HG03139 (cell line): Measurements from ENCODE around the gene GNG4.
"Not testable (repeated sequence)": the region's sequence is repeated elsewhere in the genome, so short reads cannot be mapped to it uniquely, and the experiment has no call there.

Source experiments
- ATAC-seq: cut with Tn5 transposase; IDR thresholded peaks from one replicate; pipeline ENCODE4 v1.9.1; 2021; ENCODE audit not compliant: unreplicated experiment

The GNG4 gene

DNA sequence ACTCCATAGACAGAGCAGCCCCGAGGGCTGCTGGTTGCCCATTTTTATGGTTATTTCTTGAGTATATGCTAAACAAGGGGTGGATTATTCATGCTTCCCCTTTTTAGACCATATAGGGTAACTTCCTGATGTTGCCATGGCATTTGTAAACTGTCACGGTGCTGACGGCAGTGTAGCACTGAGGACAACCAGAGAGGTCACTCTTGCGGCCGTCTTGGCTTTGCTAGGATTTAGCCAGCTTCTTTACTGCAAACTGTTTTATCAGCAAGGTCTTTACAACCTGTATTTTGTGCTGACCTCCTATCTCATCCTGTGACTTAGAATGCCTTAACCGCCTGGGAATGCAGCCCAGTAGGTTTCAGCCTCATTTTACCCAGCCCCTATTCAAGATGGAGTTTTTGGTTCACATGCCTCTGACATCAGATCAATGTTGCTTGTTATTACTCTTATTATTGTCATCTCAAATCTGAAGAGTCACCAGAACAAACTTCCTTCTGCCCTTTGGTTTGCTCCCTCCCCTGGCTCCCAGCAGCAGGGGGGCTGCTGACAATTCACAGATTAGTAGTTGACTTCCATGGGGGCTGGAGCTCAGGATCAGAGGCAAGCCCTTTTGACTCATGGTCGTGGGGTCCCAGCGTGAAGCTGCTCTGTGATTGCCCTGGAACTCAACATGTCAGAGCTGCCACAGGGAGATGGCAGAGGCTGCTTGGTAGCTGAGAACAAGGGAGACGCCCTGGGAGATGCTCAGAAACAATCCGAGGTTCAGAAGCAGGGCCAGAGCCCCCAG, 103.0 kb downstream of the GNG4 start:
- not testable (repeated sequence) for ATAC-seq

DNA sequence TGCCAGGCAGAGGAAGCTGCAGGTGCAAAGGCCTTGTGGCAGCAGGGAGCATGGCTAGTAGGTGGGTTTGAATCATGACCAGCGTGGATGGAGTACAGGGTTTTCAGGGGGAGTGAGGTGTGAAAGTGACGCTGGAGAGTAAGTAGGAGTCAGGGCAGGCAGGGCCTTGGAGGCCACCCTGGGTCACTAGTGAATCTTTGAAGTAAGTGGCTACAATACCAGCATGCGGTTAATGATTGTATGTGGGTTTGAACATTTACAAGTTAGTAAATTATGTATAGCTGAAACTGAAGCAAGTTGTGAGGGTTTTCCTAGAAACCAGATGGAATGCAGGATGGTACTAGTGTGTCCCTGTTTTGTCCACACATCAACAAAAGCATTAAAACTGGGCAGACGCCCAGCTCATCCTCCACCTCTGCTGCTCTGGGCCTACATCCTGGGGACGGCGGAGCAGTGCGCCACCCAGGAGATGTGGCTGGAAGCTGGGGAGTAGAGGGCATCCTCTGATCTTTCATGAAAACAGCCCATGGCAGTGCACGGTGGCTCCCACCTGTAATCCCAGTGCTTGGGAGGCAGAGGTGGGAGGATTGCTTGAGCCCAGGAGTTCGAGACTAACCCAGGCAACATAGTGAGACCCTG, 104.2 kb downstream of the GNG4 start:
- ATAC-seq: no peak

DNA sequence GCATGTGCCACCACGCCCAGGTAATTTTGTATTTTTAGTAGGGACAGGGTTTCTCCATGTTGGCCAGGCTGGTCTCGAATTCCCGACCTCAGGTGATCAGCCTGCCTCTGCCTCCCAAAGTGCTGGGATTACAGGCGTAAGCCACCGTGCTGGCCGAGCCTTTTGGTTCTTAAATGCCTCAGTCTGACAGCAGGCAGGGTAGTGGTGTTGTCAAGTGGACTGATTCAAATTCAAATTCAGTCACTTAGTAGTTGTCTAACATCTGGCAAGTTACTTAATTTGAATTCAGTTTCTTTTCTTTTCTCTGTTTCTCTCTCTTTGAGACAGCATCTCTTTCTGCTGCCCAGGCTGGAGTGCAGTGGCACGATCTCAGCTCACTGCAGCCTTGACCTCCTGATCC, 106.7 kb downstream of the GNG4 start:
- not testable (repeated sequence) for ATAC-seq

DNA sequence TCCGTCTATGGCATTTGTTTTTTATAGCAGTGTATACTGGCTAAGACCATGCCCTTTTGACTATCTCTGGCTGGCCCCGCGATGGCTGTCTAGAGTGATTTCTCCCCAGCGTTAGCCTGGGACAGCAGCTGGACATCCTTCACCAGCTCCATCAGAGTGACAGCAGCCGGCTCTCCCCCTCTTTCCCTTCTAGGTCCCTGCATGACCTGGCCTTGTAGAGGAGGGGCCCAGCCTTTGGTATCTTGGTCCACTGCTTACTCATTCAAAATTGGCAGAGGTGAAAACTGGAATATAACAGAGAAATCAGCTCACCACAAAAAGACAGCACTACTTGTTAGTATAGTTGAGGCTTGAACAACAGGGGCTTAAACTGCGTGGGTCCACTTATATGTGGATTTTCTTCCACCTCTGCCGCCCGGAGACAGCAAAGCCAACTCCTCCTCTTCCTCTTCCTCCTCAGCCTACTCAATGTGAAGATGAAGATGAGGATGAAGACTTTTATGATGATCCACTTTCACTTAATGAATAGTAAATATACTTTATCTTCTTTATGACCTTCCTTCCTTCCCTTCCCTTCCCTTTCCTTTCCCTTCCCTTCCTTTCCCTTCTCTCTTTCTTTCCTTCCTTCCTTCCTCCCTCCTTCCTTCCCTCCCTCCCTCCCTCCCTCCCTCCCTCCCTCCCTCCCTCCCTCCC, 116.0 kb downstream of the GNG4 start:
- no peak for ATAC-seq

DNA sequence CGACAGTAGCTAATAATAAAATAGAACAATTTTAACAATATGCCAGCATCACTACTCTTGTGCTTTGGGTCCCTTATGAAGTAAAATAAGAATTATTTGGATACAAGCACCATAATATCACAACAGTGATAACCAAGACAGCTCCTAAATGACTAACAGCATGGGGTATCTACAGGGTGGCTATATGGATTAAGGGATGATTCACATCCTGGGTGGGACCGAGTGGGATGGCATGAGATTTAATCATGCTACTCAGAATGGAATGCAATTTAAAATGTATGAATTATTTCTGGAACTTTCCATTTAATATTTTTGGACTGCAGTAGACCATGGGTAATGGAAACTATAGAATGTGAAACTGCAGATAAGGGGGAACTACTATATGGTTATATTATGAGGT, 117.2 kb downstream of the GNG4 start:
- ATAC-seq: no peak

DNA sequence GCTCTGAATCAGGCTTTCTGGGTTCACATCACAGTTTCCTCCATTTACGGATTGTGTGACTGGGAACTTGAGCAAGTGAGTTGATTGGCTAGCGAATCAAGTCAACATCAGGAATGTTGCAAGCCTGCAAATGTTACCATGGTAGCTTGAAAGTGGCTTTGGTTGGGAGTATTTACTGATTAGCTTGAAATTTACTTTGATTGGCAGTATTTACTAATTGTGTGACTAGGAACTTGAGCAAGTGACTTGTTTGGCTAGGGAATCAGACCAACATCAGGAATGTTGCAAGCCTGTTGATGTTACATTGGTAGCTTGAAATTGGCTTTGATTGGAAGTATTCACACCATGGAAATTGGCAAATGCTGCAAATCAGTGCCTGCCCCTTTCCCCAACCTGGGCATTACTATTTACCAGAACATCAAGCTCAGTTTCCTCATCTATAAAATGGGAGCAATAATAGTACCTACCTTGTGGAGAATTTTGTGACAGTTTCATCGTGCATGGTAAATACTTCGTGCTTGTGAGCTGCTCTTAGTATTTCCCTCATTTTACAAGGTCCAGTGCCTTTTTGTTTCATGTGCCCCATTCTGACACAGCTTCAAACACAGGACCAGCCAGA, 122.3 kb downstream of the GNG4 start:
- ATAC-seq: no peak

DNA sequence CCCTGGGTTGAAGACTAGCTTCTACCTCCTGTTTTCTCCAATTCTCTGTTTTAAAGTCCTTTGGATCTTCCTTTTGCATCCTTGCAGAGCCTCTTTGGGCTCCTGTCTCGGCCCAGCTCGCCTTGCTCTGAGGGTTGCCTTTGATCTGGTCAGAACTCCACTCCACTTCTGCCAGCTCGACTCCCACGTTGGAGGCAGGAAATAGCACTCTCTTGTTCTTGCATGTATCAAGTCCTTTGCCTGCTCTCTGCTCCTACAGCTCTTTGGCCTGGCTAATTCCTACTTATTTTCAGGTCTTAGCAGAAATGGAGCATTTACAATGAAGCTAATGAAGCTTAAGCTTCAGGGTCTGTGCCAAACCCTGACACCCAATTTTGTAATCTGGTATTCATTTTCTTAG, 124.3 kb downstream of the GNG4 start:
- no peak for ATAC-seq

DNA sequence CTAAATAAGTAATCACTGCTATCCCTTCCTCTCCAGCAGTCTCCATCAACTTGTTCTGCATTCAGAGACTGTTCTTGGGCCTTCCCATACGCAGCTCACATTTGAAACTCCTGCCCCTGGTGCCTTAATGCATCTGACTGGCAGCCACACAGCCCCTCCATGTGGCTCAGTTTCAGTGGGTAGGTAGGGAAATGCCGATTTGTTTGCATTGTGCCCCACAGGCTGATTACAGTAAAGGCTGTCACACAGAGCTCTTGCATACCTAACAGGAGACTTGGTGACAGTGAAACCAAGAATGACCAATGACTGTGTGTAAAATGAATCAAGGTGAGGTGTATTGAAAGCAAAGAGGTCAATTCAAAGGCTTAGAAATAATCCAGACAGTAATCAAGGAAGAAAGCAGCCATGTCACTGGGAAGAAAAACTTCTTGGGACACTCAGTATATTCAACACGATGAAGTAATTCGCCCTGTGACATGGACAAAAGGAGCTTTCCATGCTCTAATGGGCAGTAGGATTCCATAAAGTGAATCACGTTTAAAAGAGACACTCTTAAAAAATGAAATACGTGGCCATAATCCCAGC, 132.6 kb downstream of the GNG4 start:
- ATAC-seq: no peak

DNA sequence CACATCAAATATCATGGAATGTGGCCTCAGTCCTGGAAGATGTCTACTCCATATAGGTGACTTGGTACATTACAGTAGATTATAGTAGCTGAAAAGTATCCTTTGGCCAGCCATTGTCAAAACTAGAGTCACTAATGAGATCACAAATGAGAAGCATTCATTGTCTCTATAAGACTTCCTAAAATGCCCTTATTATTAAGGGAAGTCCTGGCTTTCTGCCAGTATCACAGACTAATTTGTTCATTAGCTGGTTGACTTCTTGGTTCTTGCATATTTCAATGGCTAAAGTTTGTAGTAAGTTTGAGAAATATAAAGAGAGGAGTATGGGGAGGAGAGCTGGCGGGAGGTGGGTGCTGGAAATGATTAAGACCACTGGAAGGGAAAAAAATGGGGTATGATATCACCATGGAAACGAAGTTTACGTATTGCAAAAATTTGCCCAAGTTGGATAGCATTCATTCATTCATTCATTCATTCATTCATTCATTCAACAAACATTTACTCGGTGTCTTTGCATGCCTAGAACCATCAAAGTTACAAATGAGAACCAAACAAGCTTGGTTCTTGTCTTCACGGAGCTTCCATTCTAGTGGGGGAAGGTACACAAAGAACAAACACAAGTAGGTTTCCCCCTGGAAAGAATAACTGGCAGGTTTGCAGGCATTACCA, 133.6 kb downstream of the GNG4 start:
- no peak for ATAC-seq

DNA sequence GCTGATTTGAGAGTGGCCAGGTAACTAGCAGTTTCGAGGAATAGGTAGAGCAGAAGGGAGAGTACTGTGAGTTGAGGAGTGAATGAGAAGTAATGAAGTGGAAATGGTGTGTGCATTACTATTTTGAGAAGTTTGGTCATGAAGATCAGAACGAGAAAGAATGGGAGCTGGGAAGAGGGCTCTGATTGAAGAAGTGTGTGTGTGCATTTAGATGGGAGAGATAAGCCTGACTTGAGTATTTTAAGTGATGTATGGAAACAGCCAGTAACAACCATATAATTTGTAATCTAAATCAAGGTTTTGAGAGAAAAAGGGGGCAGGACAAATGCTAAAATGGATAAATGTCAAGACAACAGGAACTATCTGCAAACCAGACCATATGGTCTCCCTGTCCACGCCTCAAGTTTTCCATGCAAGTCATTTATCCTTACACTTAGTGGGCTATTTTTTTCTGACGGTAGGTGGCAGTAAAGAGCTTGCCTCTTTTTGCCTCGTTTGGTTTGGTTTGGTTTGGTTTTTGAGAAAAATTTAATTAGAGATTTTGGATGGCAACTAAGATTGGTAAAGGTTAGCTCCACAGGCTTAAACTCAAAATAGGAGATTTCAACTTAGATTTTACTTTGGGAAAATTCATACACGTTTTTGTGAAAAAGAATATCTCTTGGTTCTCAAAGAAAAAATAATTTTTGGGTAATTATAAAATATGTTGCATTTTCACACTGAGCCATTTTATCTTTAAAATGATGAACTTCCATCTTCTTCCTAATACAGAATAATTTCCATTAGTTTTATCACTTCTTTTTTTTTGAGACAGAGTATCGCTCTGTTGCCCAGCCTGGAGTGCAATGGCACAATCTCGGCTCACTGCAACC, 135.9 kb downstream of the GNG4 start:
- no peak for ATAC-seq

DNA sequence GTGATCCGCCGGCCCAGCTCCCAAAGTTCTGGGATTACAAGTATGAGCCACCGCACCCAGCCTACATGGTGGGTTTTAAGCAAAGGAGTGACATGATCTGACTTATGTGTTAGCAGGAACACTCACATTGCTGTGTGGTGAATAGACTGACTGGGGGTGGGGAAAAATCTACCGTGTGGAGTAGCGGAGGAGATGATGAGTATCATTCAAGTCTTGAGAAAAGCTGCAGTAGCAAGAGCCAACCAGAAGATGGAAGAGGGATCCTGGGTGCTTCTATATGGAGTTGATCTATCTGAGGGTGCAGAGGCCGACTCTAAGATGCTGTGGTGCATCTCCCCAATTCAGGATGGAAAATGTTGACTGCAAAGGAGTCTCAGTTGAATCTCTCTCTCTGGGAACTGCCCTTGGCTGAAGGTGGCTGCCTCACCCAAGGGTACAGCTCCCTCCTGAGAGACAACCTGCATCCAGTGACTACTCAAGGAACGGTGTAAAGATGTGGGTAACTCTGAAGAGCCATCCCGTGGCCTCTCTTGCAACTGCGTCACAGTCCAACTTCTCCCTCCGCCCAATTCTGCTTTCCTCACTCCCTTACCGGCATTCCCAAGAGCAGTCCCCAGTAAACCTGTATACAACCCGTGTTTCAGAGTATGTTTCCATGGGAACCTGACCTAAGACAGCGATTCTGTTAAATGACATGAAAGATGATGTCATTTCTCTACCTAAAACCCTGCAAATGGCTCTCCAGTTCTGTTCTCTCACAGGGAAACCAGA, 137.9 kb downstream of the GNG4 start:
- ATAC-seq: no peak

DNA sequence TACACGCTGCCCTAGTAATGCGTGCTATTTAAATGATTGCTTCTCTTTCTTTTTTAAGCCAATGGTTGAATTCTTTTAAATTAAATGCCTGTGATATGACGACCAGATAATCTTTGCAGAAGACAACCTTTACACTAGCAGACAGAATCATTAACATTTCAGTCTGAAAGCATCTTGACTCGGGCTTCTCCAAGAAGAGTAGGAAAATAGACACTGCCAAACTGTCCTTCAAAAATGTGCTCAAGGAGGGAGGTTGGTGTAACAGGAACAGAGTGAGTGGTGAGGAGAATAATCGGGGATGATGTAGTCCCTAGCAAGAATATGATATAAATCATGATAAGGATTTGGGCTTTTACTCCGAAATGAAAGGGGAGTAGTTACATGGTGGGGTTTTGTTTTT, 138.8 kb downstream of the GNG4 start:
- ATAC-seq: no peak

DNA sequence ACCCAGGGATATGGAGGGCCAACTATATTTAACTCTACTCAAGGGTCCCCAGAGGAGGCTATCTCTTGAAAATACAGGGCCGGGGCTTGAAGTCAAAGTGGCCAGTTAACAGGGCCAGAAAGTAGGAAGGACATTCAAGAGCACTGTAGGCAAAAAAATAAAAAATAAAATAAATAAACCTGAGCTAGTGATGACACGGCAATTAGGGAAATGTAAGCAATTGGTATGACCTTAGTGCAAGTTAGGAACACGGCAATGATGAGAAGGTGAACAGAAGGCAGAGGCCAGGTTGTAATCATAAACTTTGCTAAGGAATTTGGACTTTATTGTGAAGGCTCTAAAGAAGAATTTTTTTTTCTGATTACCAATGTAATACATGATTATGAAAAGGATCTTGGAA, 142.0 kb downstream of the GNG4 start:
- ATAC-seq: no peak

DNA sequence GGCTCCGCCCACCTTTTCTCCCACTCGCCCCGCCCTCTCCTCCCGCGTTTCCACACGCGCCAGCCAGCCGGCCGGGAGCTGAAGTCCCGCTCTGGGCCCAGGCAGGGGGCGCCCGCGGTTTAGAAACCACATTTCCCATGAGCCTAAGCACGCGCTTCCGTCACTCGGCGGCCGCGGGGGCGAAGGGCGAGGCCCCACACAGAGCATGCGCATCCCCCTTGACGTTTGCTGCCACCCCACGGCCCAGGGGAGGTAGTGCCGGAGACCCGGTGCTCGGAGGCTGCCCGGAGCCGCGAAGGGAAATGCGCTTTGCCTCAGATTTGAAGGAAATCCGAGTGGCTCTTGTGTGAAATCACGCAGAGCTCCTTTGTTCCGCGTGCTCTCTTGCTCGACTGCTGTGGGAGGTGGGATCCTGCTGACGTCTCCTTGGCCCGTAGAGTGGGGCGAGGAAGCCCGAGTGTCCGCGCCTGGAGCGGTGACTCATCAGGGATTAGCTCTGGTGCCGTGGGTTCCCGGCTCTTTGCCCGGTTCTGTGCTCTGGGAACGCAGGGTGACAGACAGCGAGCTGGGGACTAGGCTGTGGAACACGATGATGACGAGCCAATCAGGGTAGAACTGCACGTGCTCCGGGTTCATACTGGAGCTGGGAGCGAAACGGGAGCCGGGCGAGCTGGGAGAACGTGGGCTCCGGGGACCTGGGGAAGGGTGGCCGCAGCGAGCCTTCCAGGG, 144.9 kb downstream of the GNG4 start:
- peak; percentile 82 for ATAC-seq

DNA sequence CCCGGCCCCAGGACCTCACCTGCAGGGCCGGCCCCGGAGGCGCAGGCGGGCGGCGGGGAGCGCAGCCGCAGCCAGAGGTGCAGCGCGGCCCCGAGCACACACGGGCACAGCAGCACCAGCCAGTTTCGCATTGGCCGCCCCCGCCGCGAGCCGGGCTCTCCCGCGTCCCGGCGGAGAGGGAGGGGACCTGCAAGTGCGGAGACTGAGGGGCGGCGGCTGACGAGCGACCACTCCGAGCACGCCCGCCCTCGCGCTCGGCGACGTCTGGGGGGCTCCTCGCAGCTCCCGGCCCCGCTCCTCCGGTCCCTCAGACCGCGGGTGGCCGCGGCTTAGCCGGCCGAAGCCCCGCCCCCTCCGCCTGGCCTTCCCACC, 145.5 kb downstream of the GNG4 start, which contains the start of gene B3GALNT2:
TSS of gene B3GALNT2 (minus strand) at position 331 of the 372 bp plus-strand sequence. CDS start at position 131, 200 bp downstream.
- peak; percentile 38 for ATAC-seq

DNA sequence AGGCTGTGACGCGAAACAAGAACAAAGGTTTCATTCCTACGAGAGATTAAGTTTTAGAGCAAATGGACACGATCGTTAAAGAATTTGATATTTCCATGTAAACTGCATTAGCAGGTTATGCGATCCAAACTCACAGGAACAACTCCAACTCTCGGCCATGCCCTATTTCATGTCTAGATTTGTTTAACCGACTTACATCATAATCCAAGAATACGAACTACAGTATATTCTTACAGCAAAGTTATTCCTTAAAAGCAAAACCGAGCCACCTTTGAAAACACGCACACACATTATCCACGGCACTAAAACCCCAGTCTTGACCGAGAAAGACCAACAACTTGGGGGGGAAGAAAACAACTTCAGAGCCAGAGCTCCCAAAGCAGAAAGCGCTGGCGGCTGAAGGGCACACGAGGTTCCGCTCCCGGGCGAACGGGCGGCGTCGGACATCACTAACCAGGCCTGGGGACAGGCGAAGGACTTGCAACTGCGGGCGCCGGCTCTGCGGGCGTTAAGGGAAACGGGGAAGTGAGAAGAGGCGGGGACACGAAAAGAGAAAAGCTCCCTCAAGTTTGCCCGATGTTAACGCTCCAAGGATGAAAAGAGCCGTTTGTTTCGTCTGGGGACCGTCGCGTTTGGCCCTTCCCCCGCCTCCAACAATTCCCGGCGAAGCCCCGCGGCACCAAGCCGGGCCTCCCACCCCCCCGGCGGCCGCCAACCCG, 146.0 kb downstream of the GNG4 start:
- peak; percentile 9 for ATAC-seq

DNA sequence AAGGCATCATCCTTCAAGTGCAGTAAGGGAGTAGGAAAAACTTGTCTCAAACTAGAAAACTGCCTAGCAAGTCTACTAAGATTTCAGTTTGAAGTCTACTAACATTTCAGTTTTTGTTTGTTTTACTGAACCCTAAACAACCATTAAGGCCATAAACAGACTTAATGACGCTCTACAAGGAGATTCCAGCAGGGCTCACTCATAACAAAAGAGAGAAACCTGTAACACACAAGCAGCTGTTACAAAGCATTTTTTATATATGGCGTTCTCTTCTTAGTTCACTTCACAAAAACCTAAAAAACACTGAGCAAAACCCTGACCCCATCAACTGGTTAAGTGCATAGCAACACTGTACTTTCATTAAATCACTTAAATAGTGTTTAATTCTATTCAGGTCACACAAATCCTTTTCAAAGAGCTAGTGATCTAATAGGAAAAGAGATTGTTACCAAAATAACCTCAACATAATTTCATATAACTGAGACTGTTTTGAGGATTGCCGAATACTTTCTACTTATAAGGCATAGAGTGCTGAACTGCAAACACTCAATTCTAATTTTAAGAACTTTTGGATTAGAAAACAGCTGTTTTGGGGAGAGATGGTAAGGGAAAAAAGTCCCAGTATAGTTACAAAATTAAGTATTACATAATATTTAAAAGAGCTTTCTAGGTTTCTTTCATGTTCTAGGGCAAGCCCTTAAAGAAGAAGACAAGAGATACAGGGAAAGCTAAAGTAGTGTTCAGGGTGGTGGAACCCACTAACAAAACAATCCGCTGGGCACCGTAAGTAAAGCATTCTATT, 146.8 kb downstream of the GNG4 start:
- ATAC-seq: no peak
